SU-DHL-6 (cell line): Measurements from ENCODE around the gene SLC35F4.

Experiments
- H2AFZ ChIP-seq: fragments of 200-600 bp; sonication (generic); 2 replicates; pipeline ENCODE4 v1.6.1; 2014; ENCODE audit warnings: low read depth, mild to moderate bottlenecking, moderate library complexity, mixed read lengths, antibody characterized with exemption, low read length; ENCODE audit not compliant: severe bottlenecking
- H3F3A ChIP-seq: fragments of 200-600 bp; shearing (Covaris generic); 2 replicates; pipeline ENCODE4 v1.6.0; 2016; ENCODE audit warnings: antibody characterized with exemption, mild to moderate bottlenecking; ENCODE audit not compliant: insufficient read depth
- H3K27ac ChIP-seq: fragments of 200-600 bp; sonication (generic); 2 replicates; pipeline ENCODE4 v1.5.1; 2016; ENCODE audit warnings: low read depth, mild to moderate bottlenecking, low read length, moderate library complexity, mixed read lengths
- H3K27me3 ChIP-seq: fragments of 200-600 bp; sonication (generic), shearing (Covaris generic); 2 replicates; pipeline ENCODE4 v1.6.0; 2014; ENCODE audit warnings: mild to moderate bottlenecking, low read length
- H3K36me3 ChIP-seq: fragments of 200-600 bp; sonication (generic); 2 replicates; pipeline ENCODE4 v1.6.1; 2014; ENCODE audit warnings: mild to moderate bottlenecking, low read length, mixed read lengths
- H3K4me2 ChIP-seq: fragments of 300-600, 200-600 bp; shearing (Covaris generic), sonication (generic); 2 replicates; pipeline ENCODE4 v1.6.0; 2014; ENCODE audit warnings: low read length, low read depth, mild to moderate bottlenecking; ENCODE audit not compliant: poor library complexity, severe bottlenecking
- H3K4me3 ChIP-seq: fragments of 200-600 bp; sonication (generic); 2 replicates; pipeline ENCODE4 v1.5.1; 2014; ENCODE audit warnings: antibody characterized with exemption, low read length, mild to moderate bottlenecking, mixed read lengths; ENCODE audit not compliant: insufficient read depth, poor library complexity, severe bottlenecking
- H3K79me2 ChIP-seq: fragments of 200-600 bp; sonication (generic); 2 replicates; pipeline ENCODE4 v1.6.1; 2014; ENCODE audit warnings: mild to moderate bottlenecking, low read length, moderate library complexity; ENCODE audit not compliant: insufficient read depth
- H3K9ac ChIP-seq: fragments of 200-600 bp; sonication (generic); 2 replicates; pipeline ENCODE4 v1.7.0; 2014; ENCODE audit warnings: mild to moderate bottlenecking, low read length
- H3K9me2 ChIP-seq: fragments of 200-600 bp; sonication (generic); replicated peaks from 2 replicates; pipeline ENCODE4 v1.6.1; 2014; ENCODE audit warnings: low read length; ENCODE audit not compliant: insufficient read depth
- H3K9me3 ChIP-seq: fragments of 200-600 bp; sonication (generic); 2 replicates; pipeline ENCODE4 v1.6.1; 2014; ENCODE audit warnings: low read length, mixed read lengths; ENCODE audit not compliant: insufficient read depth
- H4K20me1 ChIP-seq: fragments of 200-600 bp; sonication (generic); 2 replicates; pipeline ENCODE4 v1.6.1; 2014; ENCODE audit warnings: low read depth, mild to moderate bottlenecking, antibody characterized with exemption, low read length, moderate library complexity, mixed read lengths
- EZH2phosphoT487 ChIP-seq: fragments of 200-600 bp; sonication (generic), shearing (Covaris generic); conservative IDR thresholded peaks from 2 replicates; pipeline ENCODE4 v1.6.1; 2018; ENCODE audit warnings: mild to moderate bottlenecking, antibody characterized with exemption, low read length, moderate library complexity, mixed read lengths
- TF ChIP-seq, protein P1 (sequence below): fragments of 200-600 bp; sonication (generic); IDR thresholded peaks from one replicate; pipeline ENCODE4 v1.5.1; 2017; ENCODE audit warnings: antibody characterized with exemption, mild to moderate bottlenecking, low read length, moderate library complexity; ENCODE audit not compliant: insufficient read depth, poor library complexity, severe bottlenecking

The SLC35F4 gene

DNA sequence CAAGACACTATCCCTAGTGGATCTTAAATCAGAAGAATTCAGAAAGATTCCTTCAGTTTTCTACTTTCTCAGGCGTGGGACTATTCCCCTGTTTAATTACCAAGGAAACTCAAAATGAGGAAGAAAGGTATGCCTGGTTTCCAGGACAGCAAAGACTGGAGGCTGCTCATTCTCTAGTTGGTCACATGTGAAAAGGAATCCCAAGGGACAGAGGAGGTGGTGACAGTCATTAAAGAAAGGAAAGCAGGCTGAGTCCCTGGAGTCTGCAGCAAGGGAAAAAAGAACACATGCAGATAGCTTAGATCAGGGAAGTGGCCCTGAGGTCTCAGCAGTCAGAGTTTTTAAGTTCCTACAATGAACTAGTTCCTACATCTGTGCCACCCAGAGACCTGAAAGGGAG, 206.8 kb downstream of the SLC35F4 start:
- no peak overlapping the region for H3K4me2 ChIP-seq
- no peaks in the 10 kb centered on the region for H3K9me3 ChIP-seq
- TF ChIP-seq EZH2phosphoT487: no peak
- TF ChIP-seq, protein P1, sequence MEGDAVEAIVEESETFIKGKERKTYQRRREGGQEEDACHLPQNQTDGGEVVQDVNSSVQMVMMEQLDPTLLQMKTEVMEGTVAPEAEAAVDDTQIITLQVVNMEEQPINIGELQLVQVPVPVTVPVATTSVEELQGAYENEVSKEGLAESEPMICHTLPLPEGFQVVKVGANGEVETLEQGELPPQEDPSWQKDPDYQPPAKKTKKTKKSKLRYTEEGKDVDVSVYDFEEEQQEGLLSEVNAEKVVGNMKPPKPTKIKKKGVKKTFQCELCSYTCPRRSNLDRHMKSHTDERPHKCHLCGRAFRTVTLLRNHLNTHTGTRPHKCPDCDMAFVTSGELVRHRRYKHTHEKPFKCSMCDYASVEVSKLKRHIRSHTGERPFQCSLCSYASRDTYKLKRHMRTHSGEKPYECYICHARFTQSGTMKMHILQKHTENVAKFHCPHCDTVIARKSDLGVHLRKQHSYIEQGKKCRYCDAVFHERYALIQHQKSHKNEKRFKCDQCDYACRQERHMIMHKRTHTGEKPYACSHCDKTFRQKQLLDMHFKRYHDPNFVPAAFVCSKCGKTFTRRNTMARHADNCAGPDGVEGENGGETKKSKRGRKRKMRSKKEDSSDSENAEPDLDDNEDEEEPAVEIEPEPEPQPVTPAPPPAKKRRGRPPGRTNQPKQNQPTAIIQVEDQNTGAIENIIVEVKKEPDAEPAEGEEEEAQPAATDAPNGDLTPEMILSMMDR: no peak

DNA sequence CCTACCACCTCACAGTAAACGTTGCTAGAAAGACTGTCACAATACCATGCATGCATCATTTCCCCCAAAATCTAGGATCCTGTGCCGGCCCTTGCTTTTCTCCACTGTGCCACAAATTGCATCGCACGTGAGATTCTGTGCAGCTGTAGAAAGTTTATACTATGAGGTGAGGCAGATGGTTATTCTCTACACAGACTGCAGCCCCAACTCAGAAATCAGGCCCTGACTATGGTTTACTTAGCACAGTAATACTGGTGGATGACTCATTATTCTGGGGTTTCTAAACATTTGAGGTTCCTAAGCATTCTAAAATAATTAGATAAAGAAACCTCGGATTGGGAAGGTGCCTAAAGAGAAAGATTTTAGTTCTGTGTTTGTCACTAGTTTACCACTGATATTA, 208.4 kb downstream of the SLC35F4 start:
- H3F3A ChIP-seq: no peaks in the 10 kb centered on the region
- no peaks in the 10 kb centered on the region for H3K9me2 ChIP-seq
- H3K4me2 ChIP-seq: no peak overlapping the region
- H2AFZ ChIP-seq: no peak overlapping the region
- H3K27me3 ChIP-seq: no peaks in the 10 kb centered on the region
- no peak overlapping the region for H3K27ac ChIP-seq
- no peaks in the 10 kb centered on the region for H3K79me2 ChIP-seq
- H3K9me3 ChIP-seq: no peaks in the 10 kb centered on the region
- no peaks in the 10 kb centered on the region for H4K20me1 ChIP-seq
- H3K4me3 ChIP-seq: no peak overlapping the region
- TF ChIP-seq, protein P1: no peak
- no peak for TF ChIP-seq EZH2phosphoT487
- no peaks in the 10 kb centered on the region for H3K36me3 ChIP-seq
- H3K9ac ChIP-seq: no peak overlapping the region

More for the DNA sequence above, 206.8 kb downstream of the SLC35F4 start:
- Histone ChIP-seq H3K27me3 (no peaks in the 10 kb centered on the region), H2AFZ (no peak overlapping the region), H3K36me3 (no peaks in the 10 kb centered on the region), H3F3A (no peaks in the 10 kb centered on the region), H3K9ac (no peak overlapping the region), H3K27ac (no peak overlapping the region), H4K20me1 (no peaks in the 10 kb centered on the region), H3K4me3 (no peak overlapping the region), H3K9me2 (no peaks in the 10 kb centered on the region), H3K79me2 (no peaks in the 10 kb centered on the region)

DNA sequence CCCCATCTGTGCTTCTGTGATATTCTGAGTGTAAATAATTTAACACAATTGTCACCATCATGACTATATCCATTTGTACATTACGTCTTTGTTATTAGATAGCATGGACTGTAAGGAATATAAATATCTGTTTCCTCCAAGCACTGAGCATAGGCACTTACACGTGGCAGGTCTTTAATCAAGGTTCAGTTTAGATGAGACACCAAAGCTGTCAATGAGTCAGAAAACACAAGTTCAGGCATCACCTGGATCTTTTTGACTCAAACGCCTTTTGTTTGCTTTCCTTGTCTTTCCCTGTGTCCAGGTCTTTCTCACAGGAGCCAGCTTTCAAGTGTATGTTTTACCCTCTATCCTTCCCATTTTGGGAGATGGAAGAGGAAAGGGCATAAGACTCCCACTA, 209.0 kb downstream of the SLC35F4 start:
- Histone ChIP-seq H3K9me2 (no peaks in the 10 kb centered on the region), H3K27ac (no peak overlapping the region), H3K79me2 (no peaks in the 10 kb centered on the region), H3K27me3 (no peaks in the 10 kb centered on the region), H2AFZ (no peak overlapping the region), H3K9me3 (no peaks in the 10 kb centered on the region), H3K4me2 (no peak overlapping the region), H3K4me3 (no peak overlapping the region), H3F3A (no peaks in the 10 kb centered on the region), H3K36me3 (no peaks in the 10 kb centered on the region), H3K9ac (no peak overlapping the region), H4K20me1 (no peaks in the 10 kb centered on the region)
- TF ChIP-seq EZH2phosphoT487: no peak
- TF ChIP-seq, protein P1: no peak
